HEK293 (cell line): Measurements from ENCODE around the gene LYL1.

Experiments
- CTCF ChIA-PET: fragments of 350-600 bp; formaldehyde crosslinking; extraction: SDS; loops from one replicate; lab custom pipeline; 2021; ENCODE audit warnings: antibody characterized with exemption; lab: Yijun Ruan, JAX
- POLR2A ChIA-PET: fragments of 300-600 bp; formaldehyde crosslinking; extraction: SDS; loops from one replicate; lab custom pipeline; 2020; ENCODE audit warnings: antibody characterized with exemption, inconsistent platforms; lab: Yijun Ruan, JAX
- H3K27ac ChIP-seq: fragments of 200-500 bp; sonication (Bioruptor generic); 2 replicates; pipeline ENCODE4 v1.5.1; 2014; ENCODE audit warnings: low read depth, low read length, control low read depth, inconsistent platforms; ENCODE audit errors: extremely low read depth
- H3K36me3 ChIP-seq, 2 experiments: fragments of 200-500 bp in 1 of 2; sonication (Bioruptor generic) in 1 of 2; 1 replicate in 1 of 2; 2 replicates in 1 of 2; pipeline ENCODE4 v1.5.1; 2014 to 2017; ENCODE audit warnings: inconsistent platforms in 2 of 2, low read length in 2 of 2; ENCODE audit not compliant: control insufficient read depth in 2 of 2, insufficient read depth in 1 of 2
- H3K4me1 ChIP-seq: fragments of 200-500 bp; sonication (Bioruptor generic); 2 replicates; pipeline ENCODE4 v1.5.1; 2014; ENCODE audit warnings: mild to moderate bottlenecking, low read length, inconsistent platforms; ENCODE audit not compliant: control insufficient read depth, insufficient read depth
- H3K4me3 ChIP-seq: 2 replicates; pipeline ENCODE4 v1.5.1; 2011; ENCODE audit warnings: low read depth, mild to moderate bottlenecking, control low read depth, low read length, moderate library complexity
- H3K9me3 ChIP-seq: fragments of 200-500 bp; sonication (Bioruptor generic); 2 replicates; pipeline ENCODE4 v1.5.1; 2014; ENCODE audit warnings: low read depth, low read length, inconsistent platforms; ENCODE audit not compliant: control insufficient read depth, insufficient read depth
- GLIS1 ChIP-seq: fragments of 450-650 bp; formaldehyde crosslinking; IDR thresholded peaks from 2 replicates; pipeline ENCODE4 v1.5.1; 2016; ENCODE audit warnings: missing biosample characterization, missing genetic modification characterization
- HIC1 ChIP-seq: fragments of 450-650 bp; formaldehyde crosslinking; IDR thresholded peaks from 2 replicates; pipeline ENCODE4 v1.5.1; 2016; ENCODE audit warnings: missing biosample characterization, missing genetic modification characterization
- SP3 ChIP-seq: fragments of 450-650 bp; formaldehyde crosslinking; IDR thresholded peaks from 2 replicates; pipeline ENCODE4 v1.5.1; 2016; ENCODE audit warnings: missing biosample characterization, missing genetic modification characterization
- ZNF23 ChIP-seq: fragments of 450-650 bp; formaldehyde crosslinking; IDR thresholded peaks from 2 replicates; pipeline ENCODE4 v1.5.1; 2016; ENCODE audit warnings: missing biosample characterization, missing genetic modification characterization, borderline replicate concordance
- ZNF433 ChIP-seq: fragments of 450-650 bp; formaldehyde crosslinking; IDR thresholded peaks from 2 replicates; pipeline ENCODE4 v1.5.1; 2016; ENCODE audit warnings: missing biosample characterization, missing genetic modification characterization, low read depth
- ZNF530 ChIP-seq: fragments of 450-650 bp; formaldehyde crosslinking; IDR thresholded peaks from 2 replicates; pipeline ENCODE4 v1.5.1; 2016; ENCODE audit warnings: low read depth, missing biosample characterization, missing genetic modification characterization
- ZNF585B ChIP-seq: fragments of 450-650 bp; formaldehyde crosslinking; IDR thresholded peaks from 2 replicates; pipeline ENCODE4 v1.5.1; 2016; ENCODE audit warnings: missing biosample characterization, missing genetic modification characterization
- ZNF654 ChIP-seq: fragments of 450-650 bp; formaldehyde crosslinking; IDR thresholded peaks from 2 replicates; pipeline ENCODE4 v1.5.1; 2016; ENCODE audit warnings: low read depth, missing biosample characterization, missing genetic modification characterization
- ZNF792 ChIP-seq: fragments of 450-650 bp; formaldehyde crosslinking; IDR thresholded peaks from 2 replicates; pipeline ENCODE4 v1.5.1; 2016; ENCODE audit warnings: missing biosample characterization, missing genetic modification characterization
- ZSCAN23 ChIP-seq: fragments of 450-650 bp; formaldehyde crosslinking; IDR thresholded peaks from 2 replicates; pipeline ENCODE4 v1.5.1; 2016; ENCODE audit warnings: missing biosample characterization, missing genetic modification characterization
- TF ChIP-seq, protein P1 (sequence below): fragments of 450-650 bp; formaldehyde crosslinking; IDR thresholded peaks from 2 replicates; pipeline ENCODE4 v1.5.1; 2017; ENCODE audit warnings: missing biosample characterization, missing genetic modification characterization
- TF ChIP-seq, protein P2 (sequence below): fragments of 450-650 bp; formaldehyde crosslinking; IDR thresholded peaks from 2 replicates; pipeline ENCODE4 v1.5.1; 2016; ENCODE audit warnings: missing biosample characterization, missing genetic modification characterization
- TF ChIP-seq, protein P3 (sequence below): fragments of 450-650 bp; formaldehyde crosslinking; IDR thresholded peaks from 2 replicates; pipeline ENCODE4 v1.5.1; 2017; ENCODE audit warnings: missing biosample characterization, missing genetic modification characterization
- TF ChIP-seq, protein P4 (sequence below): fragments of 450-650 bp; formaldehyde crosslinking; IDR thresholded peaks from 2 replicates; pipeline ENCODE4 v1.5.1; 2016; ENCODE audit warnings: missing biosample characterization, missing genetic modification characterization

The LYL1 gene

DNA sequence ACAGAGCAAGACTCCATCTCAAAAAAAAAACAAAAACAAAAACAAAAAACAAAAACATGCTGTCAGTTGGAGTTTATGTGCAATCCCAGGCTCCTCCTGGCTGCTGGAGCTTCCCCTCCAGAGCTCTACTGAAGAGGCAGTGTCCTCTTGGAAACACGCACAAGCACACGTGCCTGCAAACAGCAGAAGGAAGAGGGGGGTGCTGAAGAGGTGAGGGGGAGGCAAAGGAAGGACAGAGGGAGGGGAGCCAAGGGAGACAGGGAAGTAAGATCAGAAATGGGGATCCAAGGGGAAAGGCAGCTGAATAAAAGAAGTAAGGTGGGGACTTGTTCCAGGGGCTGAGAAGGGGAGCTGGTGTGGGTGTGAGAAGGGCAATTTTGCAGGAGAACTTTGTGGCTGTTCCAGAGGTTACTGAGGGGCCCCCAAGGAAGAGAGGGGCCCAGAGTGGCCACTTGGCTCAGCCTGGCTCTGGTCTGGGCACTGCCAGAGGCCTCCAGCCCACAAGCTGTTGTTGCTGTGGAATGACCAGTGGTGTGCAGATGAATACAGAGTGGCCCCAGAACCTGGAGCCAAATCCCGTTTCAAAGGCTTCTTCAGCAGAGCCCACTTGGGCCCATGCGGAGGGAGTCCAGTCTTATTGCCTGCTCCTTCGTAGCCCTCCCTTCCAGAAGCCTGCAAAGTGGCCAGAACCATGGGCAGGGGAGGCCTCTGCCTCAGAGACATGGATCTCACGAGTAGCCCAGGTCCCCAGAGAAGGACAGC is 34.4 kb downstream of the LYL1 start (continued):
- TF ChIP-seq ZNF433 (tag by site-specific recombination), result no peak
- no peak for TF ChIP-seq SP3 (tag by site-specific recombination)
- TF ChIP-seq, protein P1, sequence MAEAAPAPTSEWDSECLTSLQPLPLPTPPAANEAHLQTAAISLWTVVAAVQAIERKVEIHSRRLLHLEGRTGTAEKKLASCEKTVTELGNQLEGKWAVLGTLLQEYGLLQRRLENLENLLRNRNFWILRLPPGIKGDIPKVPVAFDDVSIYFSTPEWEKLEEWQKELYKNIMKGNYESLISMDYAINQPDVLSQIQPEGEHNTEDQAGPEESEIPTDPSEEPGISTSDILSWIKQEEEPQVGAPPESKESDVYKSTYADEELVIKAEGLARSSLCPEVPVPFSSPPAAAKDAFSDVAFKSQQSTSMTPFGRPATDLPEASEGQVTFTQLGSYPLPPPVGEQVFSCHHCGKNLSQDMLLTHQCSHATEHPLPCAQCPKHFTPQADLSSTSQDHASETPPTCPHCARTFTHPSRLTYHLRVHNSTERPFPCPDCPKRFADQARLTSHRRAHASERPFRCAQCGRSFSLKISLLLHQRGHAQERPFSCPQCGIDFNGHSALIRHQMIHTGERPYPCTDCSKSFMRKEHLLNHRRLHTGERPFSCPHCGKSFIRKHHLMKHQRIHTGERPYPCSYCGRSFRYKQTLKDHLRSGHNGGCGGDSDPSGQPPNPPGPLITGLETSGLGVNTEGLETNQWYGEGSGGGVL (tag by site-specific recombination), result peak; percentile 78
- TF ChIP-seq ZNF23 (tag by site-specific recombination), result no peak
- TF ChIP-seq, protein P2, sequence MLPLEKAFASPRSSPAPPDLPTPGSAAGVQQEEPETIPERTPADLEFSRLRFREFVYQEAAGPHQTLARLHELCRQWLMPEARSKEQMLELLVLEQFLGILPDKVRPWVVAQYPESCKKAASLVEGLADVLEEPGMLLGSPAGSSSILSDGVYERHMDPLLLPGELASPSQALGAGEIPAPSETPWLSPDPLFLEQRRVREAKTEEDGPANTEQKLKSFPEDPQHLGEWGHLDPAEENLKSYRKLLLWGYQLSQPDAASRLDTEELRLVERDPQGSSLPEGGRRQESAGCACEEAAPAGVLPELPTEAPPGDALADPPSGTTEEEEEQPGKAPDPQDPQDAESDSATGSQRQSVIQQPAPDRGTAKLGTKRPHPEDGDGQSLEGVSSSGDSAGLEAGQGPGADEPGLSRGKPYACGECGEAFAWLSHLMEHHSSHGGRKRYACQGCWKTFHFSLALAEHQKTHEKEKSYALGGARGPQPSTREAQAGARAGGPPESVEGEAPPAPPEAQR (tag by site-specific recombination), result no peak
- TF ChIP-seq HIC1 (tag by site-specific recombination), result no peak

GRCh38 chr19:13066933-13067807 is 35.5 kb downstream of the LYL1 start:
- Histone ChIP-seq H3K27ac (no peak overlapping the region), H3K4me3 (no peak overlapping the region), H3K36me3 (no peaks in the 10 kb centered on the region), H3K9me3 (no peaks in the 10 kb centered on the region), H3K4me1 (no peaks in the 10 kb centered on the region; the same call in 1 of the 2 replicates)
- TF ChIP-seq ZNF654, result no peak
- TF ChIP-seq, protein P3, sequence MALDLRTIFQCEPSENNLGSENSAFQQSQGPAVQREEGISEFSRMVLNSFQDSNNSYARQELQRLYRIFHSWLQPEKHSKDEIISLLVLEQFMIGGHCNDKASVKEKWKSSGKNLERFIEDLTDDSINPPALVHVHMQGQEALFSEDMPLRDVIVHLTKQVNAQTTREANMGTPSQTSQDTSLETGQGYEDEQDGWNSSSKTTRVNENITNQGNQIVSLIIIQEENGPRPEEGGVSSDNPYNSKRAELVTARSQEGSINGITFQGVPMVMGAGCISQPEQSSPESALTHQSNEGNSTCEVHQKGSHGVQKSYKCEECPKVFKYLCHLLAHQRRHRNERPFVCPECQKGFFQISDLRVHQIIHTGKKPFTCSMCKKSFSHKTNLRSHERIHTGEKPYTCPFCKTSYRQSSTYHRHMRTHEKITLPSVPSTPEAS (tag by site-specific recombination), result peak; percentile 96
- ChIA-PET CTCF (interaction anchor here (0.6 to 1.9 kb wide), 4 partner anchors 11 to 147 kb away, joined by 3 to 11 read pairs (median 6); no protein-coding TSS in a partner anchor), POLR2A (interaction anchor here (1.4 kb wide), 1 partner anchor 24 kb away, joined by 3 read pairs; no protein-coding TSS in a partner anchor)

DNA sequence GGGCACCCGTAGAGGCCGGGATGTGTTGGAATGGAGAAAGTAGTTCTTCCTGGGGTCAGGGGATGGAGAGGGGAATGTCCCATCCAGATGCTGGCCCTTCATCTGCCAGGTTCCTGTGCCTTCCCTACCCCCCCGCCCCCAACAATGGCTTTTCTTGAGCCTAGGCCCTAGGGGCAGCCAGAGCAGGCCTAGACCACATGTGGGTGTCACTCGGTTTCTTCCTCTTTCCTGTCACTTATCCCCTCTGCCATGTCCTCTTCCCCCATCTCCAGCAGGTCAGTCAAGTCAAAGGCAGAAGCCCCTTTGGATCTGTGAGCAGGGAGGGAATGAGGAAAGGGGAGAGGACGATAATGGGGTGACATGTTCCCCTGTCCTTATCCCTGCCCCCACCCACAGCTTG is 36.4 kb downstream of the LYL1 start:
- no peaks in the 10 kb centered on the region for H3K36me3 ChIP-seq
- TF ChIP-seq, protein P4, sequence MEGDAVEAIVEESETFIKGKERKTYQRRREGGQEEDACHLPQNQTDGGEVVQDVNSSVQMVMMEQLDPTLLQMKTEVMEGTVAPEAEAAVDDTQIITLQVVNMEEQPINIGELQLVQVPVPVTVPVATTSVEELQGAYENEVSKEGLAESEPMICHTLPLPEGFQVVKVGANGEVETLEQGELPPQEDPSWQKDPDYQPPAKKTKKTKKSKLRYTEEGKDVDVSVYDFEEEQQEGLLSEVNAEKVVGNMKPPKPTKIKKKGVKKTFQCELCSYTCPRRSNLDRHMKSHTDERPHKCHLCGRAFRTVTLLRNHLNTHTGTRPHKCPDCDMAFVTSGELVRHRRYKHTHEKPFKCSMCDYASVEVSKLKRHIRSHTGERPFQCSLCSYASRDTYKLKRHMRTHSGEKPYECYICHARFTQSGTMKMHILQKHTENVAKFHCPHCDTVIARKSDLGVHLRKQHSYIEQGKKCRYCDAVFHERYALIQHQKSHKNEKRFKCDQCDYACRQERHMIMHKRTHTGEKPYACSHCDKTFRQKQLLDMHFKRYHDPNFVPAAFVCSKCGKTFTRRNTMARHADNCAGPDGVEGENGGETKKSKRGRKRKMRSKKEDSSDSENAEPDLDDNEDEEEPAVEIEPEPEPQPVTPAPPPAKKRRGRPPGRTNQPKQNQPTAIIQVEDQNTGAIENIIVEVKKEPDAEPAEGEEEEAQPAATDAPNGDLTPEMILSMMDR (tag by site-specific recombination), result no peak
- TF ChIP-seq GLIS1 (tag by site-specific recombination), result no peak
- no peak for TF ChIP-seq ZNF792 (tag by site-specific recombination)
- TF ChIP-seq ZNF585B, result no peak
- no peak for TF ChIP-seq ZNF530 (tag by site-specific recombination)
- no peak for TF ChIP-seq ZSCAN23
- TF ChIP-seq, all 188 proteins: peak for 0
- ChIA-PET POLR2A (interaction anchor here (1.5 kb wide), 1 partner anchor 13 kb away, joined by 3 read pairs; no protein-coding TSS in a partner anchor), CTCF (interaction anchor here (1.1 to 1.4 kb wide), 2 partner anchors 33 to 89 kb away, joined by 3 to 11 read pairs; no protein-coding TSS in a partner anchor)
- no peak overlapping the region for H3K4me3 ChIP-seq
- peaks cover under 1% of the 10 kb centered on the region; the same call in 1 of the 2 replicates for H3K4me1 ChIP-seq
- H3K9me3 ChIP-seq, result no peaks in the 10 kb centered on the region
- H3K27ac ChIP-seq, result no peak overlapping the region
